NCI-H187 (cell line): ENCODE results near the gene FAM227B.
A peak's percentile ranks its signal among the peaks of the same experiment; 100 is the strongest.
"Not testable (repeated sequence)": the region's sequence is repeated elsewhere in the genome, so short reads cannot be mapped to it uniquely, and the experiment has no call there.

Source experiments
- DNase-seq, 2 experiments: peaks; one replicate each; lab custom pipeline; 2025; lab: John Stamatoyannopoulos, UW

Gene FAM227B

DNA sequence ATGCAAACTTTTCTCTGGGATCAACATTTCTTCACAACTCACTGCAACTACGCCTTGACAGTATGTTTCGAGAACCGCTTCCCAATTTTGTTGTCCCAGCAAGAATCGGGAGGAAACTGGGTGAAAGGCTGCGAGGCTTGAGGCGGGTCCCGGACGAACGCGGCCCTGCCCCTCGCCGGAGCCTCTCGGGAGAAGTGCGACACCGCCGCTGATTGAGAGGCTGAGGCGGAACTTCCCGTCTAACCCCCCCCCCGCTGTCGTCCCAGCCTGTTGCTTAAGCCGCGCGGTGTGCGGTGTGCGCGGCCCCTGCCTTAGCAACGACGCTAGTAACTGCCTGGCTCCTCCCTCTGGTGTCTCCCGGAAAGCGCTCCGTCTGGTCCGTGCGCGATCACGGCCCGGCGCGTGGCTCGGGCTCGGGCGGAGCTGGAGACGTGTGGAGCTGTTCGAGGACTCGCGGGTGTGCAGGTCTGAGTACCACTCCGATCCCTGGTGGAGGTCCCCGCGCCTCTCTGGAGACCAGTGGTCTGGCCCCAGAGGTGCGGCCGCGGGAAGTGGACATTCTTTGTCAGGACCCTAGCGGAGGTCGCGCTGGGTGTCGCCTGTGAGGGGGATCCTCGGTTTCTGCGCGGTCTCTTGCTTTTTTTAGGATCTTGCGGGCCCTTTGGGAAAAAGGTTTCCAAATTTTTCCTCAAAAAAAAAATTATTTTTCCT is at the start of gene FAM227B, which contains the start of gene DTWD1:
Gene FAM227B (minus strand): TSS at position 161 of the 711 bp plus-strand sequence. CDS start 5,647 bp downstream, outside the sequence.
Gene DTWD1 (plus strand): TSS at position 391 of the 711 bp plus-strand sequence. CDS start 4,120 bp downstream, outside the sequence.
- DNase-seq = peak; percentile 78 to 89

DNA sequence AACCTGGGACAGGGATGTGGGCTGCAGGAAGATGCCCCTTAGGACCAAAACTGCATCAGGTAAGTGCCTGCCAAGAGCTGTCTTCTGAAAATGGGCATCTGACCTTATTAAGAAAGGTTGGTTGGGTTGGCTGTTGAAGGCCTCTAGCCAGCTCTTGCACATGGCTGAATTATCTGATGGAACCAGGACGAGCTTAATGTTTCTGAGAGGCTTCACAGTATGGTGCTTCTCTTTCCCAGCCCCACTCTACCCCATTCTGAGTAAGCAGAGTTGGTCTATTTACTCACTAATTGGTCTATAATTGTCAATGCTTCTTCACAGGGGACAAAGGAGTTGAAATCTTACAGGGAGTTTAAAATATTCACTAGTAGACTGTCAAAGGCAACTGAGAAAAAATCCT is 48.7 kb upstream of the FAM227B start:
- DNase-seq = no peak

- not testable (repeated sequence) for DNase-seq
These were observed 45.9 kb upstream of the FAM227B start for GRCh38 chr15:49666486-49666885.

- DNase-seq = no peak
These were observed 44.1 kb upstream of the FAM227B start for GRCh38 chr15:49664716-49665115.

GRCh38 chr15:49656734-49657133 is 36.1 kb upstream of the FAM227B start:
- DNase-seq = no peak

DNA sequence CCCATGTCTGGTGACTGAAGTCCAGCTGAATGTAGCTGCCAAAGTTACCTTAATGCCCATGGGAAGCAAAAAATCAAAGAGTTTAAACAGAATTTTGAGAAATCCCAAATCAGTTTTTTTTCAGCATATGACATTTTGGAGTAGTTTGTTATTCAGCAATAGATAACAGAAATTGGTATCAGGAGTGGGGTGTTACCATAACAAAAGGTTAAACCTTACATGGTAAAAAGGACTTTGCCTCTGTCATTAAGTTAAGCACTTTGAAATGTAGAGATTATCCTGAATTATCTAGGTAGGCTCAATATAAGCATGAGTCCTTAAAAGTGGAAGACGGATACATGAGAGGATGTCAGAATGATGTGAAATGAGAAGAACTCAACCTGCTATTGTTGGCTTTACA is 32.3 kb upstream of the FAM227B start:
- DNase-seq = no peak

DNA sequence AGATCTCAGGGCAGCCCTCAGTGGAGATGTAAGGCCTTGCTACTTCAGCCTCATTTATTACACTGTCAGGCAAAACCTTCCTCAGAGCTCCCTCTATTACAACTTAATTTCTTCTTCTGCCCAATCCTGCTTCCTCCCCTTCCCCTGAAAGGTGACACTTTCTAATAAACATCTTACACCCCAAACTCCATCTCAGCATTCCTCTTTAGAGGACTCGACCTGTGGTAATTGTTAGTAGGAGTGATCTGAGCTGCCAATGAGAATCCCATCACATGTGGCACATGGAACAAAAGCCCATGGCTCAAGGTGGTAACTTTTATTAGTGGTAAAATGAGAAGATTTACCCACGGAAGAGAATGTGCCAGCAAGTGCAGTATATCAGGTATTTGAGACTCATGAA is 30.1 kb upstream of the FAM227B start:
- no peak for DNase-seq

GRCh38 chr15:49649987-49650386 is 29.4 kb upstream of the FAM227B start:
- no peak for DNase-seq

GRCh38 chr15:49646891-49647290 is 26.3 kb upstream of the FAM227B start:
- DNase-seq = no peak

GRCh38 chr15:49645941-49646340 is 25.3 kb upstream of the FAM227B start:
- peak in 1 of 2 experiments; percentile 4 for DNase-seq

DNA sequence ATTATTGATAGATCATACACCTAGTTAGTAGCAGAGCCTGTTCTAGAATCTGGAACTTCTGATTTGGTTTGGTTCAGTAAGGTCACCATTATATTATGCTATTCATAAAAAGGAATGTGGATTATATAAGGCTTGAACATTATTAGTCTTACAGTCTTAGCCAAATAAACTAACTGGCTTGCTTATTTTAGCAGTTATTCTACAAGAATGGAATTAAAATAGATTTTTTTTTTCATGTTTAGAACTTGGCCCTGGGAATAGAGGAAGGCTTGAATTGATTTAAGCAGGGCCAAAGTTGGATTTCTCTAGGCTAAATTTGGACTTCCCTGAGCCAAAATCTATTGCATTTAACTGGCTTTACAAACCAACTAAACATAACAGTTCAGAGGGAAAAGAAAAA is 24.7 kb upstream of the FAM227B start:
- DNase-seq = no peak

DNA sequence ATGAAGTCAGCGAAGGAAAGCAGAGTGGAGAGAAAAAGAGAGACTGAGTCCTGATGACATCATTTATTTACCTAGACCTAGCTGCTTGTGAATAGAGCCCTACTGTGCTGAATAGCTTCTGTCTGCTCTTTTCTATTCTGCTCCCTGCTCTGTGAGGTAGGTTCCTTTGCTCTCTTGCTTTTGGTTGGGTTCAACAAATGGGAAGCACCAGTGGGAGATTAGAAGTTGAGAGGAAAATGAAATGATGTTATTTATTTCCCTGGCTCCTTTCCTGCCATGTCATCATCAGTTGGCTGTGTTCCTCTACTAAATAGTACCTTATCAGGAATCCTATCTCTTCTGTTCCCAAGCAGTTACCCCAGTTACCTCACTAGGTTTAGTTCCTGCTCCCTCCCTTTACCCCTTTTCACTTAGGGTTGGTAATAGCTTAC is 23.8 kb upstream of the FAM227B start:
- DNase-seq = no peak

GRCh38 chr15:49637857-49638256 is 17.2 kb upstream of the FAM227B start:
- no peak for DNase-seq

GRCh38 chr15:49628379-49628778 is 7.8 kb upstream of the FAM227B start:
- no peak for DNase-seq

DNA sequence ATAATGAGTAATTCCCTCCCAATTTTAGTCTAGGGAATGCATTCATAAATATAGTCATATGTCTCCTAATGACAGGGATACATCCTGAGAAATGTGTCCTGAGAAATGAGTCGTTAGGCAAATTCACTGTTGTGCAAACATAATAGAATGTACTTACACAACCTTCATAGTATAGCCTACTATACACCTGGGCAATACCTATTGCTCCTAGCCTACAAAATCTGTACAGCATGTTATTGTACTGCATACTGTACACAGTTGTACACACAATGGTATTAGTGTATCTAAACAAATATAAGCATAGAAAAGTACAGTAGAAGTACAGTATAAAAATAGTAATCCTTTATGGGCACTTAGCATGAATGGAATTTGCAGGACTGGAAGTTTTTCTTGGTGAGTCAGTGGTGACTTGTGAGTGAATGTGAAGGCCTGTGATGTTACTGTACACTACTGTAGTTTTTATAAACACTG is 6.8 kb upstream of the FAM227B start:
- no peak for DNase-seq

DNA sequence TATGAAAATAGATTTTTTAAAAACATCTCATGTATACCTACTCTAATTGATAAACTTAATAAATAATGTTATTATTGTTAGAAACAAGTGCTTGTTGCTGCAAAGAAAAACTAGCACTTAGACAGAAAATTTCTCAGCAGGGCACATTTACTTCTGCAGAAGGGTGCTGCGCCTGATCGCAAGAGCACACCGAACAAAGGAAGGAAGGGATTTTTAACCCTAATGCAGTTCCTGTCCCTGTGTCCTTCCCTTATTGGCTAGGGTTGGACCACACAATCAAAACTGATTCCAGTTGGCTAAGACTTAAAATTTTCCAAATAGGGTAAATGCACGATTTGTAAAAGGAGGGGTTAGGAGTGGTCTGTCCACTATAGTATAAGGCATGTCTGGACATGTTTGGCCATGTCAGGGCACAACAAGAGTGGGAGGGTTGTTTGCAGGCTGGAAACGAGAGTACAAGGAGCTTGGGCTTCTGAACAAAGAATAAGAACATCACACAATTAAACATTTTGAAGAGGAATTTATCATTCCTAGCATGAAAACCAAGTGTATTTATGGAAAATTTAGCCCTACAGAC is 4.9 kb upstream of the FAM227B start:
- DNase-seq = no peak

GRCh38 chr15:49624056-49624455 is 3.4 kb upstream of the FAM227B start:
- DNase-seq = no peak

GRCh38 chr15:49622561-49622960 is 1.9 kb upstream of the FAM227B start:
- DNase-seq = no peak

- DNase-seq = no peak
These were observed 1.3 kb upstream of the FAM227B start for GRCh38 chr15:49621887-49622286.

GRCh38 chr15:49621401-49621811 is 788 bp upstream of the FAM227B start:
- DNase-seq = no peak

DNA sequence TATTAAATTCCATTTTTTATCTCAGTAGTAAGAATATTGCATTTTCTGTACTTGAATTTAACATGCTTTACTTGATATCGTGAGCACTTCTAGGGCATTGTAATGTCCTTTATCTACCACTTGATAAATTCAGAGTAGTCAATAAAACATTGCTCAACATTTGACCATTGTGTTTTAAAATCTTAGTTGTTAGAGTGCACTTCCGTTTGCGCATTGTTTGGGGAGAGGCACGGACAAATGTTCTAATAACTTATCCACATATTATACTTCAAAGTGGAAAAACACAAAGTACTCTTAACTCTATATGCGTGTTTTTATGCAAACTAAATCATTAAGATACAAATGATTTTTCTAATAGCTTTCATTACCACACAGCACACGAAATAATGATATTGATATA is 419 bp downstream of the FAM227B start:
- DNase-seq = no peak

- DNase-seq = no peak
These were observed 1.4 kb downstream of the FAM227B start for GRCh38 chr15:49619226-49619625.

GRCh38 chr15:49612240-49612639 is 8.4 kb downstream of the FAM227B start:
- DNase-seq = not testable (repeated sequence)
